HG03280 (cell line): ENCODE results near the gene CDK16.

Source experiments
- ATAC-seq: cut with Tn5 transposase; IDR thresholded peaks from one replicate; pipeline ENCODE4 v1.9.1; 2021; ENCODE audit warnings: mild to moderate bottlenecking, moderate library complexity; ENCODE audit not compliant: unreplicated experiment

Gene CDK16

DNA sequence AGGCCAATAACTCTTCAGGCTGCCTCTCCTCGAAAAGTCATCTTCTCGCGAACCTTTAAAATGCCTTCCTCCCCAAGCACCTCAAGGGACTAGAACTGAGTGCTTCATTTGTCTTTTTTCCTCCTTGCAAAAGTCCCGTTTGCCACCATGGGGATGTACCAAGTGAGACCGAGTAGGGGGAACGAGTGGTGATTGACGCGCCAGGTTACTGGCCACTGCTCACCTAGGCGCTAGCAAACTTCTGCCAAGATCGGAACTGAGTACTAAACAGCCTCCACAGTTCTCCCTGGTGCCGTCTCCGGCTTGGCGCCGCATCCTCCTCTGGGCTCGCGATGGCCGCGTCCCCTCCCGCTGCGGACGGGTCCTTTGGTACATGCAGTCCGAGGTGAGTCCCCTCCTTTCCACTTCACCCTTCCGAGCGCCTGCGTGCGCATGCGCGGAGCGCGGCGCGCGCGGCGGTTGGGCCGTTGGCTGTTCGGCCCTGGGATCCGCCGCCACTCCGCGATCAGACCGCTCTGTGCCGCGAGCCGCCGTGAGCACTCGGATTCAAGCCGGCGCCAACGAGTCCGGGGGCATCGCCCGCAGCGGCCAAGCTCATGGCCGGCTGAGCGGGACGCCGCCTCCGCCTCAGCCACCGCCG is at the start of gene CDK16:
TSS of gene CDK16 (plus strand) at position 402 of the 640 bp plus-strand sequence. CDS start 4,877 bp downstream, outside the sequence.
- peak; percentile 46 for ATAC-seq

DNA sequence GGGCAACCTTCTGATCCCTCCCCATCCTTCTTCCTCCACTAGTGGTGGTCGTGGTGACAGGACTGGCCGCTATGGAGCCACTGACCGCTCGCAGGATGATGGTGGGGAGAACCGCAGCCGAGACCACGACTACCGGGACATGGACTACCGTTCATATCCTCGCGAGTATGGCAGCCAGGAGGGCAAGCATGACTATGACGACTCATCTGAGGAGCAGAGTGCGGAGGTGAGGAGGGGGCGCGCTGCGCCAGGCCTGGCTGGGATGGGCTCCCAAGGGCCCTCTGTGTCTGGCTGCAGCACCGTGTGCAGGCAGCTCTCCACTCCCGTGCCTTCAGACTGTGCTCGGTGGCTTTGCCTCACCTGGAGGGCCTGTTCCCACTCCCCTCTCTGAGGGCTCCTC is 49.2 kb upstream of the CDK16 start:
- no peak for ATAC-seq

DNA sequence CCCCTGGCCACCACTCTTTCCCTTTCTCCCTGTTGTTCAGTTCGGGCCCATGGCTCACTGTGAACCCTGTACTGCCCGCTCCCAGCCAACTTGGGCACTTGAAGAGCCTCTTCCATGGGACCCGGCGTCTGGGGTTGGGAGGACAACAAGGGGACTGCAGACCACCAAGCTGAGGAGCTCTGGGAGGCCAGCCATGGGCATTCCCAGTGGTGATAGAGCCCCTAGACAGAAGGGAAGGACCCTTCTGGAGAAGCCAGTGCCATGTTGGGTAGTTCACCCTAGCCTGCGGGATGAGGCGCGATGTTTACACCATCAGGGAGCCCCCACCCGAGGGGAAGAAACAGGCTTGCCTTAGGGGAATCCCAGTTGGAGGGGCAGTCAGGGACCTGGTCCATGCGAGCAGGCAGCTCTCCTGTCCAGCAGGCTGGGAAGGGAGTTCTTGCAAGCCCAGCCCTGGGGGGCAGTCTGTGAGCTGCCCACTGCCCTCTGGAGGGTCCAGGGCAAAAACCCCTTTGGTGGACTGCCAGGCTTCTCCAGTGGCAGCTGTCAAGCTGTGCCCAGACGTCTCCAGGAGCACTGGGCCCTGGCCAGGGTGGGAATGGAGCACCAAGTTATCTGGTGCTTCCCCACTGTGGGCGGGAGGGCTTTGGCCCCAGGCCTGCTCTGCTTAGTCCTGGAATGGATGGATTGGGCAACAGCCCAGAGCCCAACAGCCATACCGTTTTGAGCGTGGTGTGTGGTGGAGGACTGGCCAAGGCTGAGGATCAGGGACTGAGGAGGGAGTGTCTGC is 48.6 kb upstream of the CDK16 start:
- no peak for ATAC-seq

DNA sequence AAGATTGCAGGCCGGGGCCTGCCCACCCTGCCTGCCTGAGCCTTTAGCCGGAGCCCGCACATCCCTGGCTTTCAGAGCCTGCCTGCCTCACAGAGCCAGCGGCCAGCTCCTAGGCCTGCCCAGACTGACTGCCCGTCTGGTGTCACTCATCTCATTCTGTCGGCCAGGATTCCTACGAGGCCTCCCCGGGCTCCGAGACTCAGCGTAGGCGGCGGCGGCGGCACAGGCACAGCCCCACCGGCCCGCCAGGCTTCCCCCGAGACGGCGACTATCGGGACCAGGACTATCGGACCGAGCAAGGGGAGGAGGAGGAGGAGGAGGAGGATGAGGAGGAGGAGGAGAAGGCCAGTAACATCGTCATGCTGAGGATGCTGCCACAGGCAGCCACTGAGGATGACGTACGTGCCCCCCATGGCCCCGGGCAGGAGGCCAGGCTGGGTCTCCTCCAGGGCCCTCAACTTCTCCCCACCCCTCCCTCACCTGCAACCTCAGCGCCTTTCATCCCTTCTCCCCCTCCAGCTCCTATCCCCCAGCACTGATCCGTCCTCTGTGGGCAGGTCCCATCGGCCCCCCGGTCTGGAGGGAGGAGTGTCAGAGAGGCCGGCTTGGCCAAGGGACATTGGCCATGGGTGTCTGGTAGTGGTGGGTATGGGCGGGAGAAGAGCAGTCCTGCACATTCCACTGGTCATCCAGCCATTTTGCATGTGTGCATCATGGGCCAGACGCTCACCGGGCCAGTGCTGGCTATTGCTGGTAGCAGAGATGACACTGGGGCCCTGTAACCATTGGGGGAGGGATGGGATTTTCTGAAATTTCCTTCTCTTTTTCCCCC is 47.4 kb upstream of the CDK16 start:
- ATAC-seq, result no peak

DNA sequence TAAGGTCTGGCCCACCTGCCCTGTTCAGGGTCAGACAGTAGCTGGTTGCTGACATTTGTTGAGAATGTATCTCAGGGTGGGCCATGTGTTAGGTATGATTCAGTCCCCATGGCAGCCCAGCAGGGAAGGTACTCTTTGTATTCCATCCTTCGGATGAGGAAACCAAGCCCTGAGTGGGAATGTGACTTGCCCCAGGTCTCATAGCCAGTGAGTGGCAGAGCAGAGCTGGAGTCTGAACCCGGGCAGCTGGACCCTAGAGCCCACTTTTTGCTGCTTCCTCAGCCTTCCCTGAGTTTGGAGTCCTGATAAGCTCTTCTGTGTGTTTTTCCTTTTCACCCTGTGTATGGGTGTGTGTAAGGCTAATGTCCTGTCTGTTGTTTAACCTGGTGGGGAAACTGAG is 46.5 kb upstream of the CDK16 start:
- no peak for ATAC-seq

DNA sequence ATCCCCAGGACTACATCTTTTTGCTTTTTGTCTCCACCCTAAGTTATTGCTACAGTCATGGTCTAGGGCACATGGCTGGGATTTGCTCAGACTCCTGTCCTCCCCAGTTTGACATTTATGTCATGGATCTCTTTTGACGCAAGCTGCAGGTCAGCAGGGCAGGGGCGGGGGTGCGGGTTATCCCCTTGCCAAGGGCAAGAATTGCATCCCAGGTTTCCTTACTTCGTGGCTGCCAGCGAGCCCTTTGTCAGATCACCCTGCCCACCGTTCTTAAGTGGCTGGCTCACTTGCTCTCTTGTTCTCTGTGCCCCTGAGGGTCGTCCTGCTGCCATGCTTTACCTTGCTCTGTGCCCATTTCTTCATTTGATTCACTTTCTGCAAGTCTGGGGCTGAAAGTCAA is 45.9 kb upstream of the CDK16 start:
- ATAC-seq, result no peak

DNA sequence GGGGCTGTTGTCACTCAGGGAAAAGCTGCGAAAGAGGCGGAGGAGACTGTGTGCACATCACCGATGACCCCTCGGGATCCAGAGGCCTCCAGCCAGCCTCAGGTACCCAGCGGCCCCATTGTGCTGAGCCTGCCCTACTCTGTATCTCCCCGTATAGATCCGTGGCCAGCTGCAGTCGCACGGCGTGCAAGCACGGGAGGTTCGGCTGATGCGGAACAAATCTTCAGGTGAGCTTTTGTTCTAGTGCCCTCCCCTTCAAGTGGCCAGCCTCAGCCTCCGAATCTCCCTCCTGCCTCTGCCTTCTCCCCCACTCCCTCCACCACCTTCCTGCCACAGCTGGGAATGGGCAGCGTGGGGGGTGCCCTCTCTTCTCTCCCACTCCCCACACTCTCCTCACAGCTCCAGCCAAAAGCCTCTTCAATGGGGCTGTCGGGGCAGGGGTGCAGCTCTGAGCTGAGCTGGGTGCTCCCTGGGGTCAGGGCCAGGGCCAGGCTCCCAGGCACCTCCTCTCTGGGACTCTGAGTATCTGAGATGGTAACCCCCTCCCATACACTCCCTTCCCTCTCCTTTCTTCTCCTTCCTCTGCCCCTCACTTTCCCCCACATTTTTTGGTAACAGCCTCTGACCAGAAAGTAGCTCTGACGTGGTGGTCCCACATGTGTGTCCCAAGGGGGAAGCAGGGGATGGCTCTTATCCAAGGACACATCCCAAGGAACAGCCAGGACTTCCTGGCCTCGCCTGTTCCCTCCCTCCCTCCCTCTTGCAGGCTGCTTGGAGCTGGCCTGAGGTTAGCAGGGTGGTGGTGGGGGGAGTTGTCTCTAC is 45.3 kb upstream of the CDK16 start:
- no peak for ATAC-seq

DNA sequence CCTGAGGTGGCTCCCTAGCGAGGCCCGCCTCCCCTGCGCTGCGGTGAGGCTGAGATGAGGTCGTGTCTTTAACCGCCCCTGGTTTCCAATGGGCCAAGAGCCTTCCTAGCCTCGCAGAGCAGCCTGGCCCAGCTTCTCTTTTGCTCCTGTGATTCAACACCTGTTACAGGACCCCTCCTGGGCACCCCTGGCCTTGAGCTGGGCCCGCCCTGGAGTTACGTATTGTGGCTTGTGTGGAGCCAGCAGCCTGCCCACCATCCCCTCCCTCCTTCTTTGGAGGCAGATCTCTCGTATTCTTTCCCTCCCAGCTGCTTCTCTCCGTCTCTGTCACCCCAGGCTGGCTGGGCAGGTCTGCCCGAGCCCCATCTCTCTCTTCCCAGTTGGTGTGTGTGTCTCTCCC is 44.1 kb upstream of the CDK16 start:
- ATAC-seq, result no peak

DNA sequence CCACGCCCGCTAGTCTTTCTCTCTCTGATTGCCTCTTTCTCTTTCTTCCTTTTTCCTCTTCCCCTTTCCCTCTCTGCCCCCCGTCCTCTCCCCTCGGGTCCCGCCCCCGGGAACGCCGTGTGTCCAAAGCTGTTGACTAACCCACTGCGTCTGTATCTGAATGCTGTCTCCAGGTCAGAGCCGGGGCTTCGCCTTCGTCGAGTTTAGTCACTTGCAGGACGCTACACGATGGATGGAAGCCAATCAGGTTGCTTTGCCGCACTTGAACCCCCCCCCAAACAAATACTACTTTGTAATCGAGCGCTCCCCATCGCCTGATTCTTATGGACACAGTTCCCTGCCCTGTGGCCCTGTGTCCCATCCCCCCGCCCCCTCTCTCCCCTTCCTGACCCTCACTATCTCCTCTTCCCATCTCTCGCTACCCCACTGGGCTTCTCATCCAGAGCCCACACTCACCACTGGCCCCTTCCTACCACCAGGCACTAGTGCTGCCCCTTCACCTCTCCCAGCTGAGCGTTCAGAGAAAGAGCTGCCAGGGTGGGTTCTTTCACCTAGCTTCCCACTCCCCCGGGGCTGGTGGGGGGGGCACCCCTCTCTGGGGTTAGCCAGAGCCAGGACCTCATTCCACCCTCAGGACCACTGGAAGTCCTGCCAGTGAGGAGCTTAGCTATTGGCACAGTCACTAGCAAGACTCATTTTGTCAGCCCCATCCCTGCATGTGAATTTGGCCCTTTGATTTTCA is 43.5 kb upstream of the CDK16 start:
- ATAC-seq, result no peak

DNA sequence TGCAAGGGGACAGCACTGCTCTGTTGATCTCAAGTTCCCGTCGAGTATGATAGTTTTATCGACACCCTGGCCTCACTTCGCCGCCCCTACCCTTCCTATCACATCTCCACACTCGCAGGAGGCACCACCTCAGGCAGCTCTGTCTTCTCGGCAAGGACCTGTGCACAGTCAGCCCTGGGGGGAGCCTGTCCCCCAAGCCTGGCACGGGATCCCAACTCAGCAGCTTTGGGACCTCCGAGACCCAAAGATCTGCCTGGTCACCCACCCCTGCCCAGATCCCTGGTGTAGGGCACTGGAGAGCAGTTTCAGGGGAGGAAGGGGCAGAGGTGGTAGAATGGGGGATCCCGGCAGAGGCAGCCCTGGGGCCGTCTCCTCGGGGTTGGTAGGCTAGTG is 42.9 kb upstream of the CDK16 start:
- ATAC-seq, result no peak

DNA sequence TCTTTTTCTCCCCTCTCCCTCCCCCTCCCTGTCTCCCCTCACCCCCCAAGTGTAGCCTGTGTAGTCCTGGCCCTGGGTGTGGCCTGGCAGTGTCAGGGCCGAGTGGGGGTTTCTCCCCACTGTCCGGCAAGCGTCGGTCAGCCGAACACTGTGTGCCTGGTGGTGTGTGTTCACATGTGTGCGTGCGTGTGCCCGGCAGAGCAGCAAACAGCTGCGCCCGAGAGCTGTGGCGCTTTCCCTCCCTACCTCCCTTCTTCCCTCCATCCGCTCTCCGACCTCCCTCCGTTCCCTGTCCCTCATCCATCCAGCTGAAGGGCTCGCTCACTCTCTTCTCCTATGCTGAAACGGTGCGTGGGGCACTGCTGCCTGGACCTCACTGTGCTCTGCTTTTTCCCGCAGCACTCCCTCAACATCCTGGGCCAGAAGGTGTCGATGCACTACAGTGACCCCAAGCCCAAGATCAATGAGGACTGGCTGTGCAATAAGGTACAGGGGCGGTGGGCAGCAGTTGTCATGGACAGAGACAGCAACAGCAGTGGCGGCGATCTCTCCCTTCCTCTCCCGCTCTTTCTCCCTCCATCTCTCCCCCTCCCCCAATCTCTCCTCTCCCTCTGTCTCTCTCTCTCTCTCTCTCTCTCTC is 42.3 kb upstream of the CDK16 start:
- no peak for ATAC-seq

DNA sequence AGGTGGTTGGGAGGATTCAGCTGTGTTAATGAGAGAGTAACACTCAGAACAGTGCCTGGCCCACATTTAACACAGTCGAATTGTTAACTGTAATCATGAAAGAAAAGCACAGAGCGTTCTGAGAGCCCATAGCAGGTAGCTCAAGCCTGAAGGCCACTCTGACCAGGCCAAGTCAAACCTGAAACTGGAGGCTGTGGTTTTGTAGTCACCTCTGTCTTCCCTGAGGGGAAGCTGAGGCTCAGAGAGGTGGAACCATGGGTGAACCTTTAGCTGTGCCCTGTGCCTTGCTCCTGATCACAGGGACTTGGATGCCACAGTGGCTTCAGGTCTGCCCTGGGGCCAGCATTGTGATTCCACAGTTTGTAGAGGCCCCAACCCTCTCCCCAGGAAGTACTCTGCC is 41.4 kb upstream of the CDK16 start:
- no peak for ATAC-seq

DNA sequence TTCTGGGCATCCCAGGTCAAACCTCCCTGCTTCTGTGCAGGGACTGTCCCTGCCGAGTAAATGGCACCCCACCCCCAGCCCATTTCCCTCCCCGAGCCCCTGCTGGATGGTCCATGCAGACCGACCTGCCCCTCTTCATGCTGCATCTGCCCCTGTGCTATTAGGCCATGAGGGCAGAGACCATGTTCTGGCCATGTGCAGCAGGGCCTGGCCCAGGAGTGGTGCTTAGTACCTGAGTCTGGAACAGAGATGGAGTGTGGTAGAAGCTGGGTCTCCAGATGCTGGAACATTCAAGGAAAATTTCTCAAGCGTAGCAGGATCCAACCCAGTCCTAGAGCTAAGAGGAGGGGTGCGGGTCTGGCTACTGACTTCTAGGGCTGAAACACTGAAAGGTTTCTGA is 40.1 kb upstream of the CDK16 start:
- ATAC-seq, result no peak

DNA sequence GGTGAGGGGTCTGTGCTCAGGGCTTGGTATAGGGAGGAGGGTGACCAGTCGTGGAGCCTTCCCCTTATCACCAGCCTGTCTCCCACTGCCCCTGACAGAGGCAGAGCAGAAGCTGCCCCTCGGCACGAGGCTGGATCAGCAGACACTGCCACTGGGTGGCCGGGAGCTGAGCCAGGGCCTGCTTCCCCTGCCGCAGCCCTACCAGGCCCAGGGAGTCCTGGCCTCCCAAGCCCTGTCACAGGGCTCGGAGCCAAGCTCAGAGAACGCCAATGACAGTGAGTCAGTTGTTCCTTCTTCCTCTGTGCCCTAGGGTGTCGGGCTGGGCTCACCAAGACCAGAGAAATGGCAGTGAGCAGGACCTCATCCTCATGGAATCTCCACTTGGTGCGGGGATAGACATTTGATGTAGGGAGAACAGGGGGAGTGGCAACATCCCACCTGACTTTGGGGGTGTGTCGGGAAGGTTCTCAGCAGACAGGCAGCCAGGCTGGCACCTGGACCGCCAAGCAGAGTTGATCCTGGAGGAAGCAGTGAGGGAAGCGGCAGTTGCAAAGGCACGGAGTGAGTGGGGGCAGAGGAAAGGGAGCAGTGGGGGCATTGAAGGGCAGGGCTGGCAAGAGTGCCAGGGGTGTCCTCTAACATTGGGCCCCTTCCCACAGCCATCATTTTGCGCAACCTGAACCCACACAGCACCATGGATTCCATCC is 39.1 kb upstream of the CDK16 start:
- no peak for ATAC-seq

DNA sequence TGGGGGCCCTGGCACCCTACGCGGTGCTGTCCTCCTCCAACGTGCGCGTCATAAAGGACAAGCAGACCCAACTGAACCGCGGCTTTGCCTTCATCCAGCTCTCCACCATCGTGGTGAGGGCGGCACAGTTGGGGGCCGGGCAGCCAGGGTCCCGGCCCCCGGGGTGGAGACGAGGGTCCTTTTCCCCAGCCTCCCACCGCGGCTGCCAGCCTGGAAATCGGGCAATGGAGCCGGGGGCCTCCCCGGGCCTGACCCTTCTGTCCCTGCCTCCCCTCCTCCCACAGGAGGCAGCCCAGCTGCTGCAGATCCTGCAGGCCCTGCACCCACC is 38.6 kb upstream of the CDK16 start:
- ATAC-seq, result no peak

DNA sequence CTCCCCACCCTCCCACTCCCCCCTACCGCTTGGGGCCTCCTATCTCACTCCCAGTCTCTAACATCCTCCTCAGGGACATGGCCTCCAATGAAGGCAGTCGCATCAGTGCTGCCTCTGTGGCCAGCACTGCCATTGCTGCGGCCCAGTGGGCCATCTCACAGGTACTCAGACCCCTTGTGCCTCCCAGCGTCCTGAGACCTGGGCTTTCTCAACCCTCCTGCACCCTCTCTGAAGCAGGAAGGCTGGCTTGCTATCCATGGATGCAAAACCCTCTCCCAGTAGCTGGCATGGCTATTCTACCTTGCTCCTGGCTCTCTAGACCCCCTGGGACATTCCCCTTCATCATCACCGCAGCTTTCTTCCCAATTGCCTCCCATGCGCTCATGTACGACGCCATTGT is 38.1 kb upstream of the CDK16 start:
- no peak for ATAC-seq

DNA sequence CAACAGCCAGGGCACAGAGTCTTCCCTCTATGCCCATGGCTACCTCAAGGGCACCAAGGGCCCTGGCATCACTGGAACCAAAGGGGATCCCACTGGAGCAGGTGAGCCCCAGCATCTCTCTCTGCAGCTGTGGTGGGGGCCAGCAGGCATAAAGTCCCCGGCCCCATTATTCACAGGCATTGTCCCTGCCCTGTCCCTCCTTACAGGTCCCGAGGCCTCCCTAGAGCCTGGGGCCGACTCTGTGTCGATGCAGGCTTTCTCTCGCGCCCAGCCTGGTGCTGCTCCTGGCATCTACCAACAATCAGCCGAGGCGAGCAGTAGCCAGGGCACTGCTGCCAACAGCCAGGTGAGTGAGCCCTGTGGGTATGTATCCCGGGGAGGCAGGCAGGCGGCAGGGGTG is 37.2 kb upstream of the CDK16 start:
- no peak for ATAC-seq

DNA sequence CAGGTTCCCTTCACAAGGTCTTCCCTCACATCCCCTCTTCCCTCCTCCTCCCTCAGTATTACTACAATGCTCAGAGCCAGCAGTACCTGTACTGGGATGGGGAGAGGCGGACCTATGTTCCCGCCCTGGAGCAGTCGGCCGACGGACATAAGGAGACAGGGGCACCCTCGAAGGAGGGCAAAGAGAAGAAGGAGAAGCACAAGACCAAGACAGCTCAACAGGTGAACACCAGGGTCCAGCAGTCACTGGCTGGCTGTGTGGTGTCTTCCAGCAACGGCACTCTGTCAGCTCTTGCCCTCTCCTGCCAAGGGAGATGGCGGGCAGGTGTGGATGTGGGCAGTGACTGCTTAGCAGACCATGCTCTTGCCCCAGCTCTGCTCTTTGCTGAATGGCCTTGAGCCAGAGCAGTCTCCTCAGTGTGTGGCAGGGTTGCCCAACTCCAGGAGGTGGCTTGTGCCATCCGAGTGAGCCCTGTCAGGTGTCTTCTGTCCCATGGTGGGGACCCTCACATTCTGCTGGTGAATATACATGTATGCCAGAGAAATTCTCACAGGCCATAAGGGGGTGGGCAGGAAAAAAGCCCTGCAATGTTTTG is 36.3 kb upstream of the CDK16 start:
- ATAC-seq, result no peak

DNA sequence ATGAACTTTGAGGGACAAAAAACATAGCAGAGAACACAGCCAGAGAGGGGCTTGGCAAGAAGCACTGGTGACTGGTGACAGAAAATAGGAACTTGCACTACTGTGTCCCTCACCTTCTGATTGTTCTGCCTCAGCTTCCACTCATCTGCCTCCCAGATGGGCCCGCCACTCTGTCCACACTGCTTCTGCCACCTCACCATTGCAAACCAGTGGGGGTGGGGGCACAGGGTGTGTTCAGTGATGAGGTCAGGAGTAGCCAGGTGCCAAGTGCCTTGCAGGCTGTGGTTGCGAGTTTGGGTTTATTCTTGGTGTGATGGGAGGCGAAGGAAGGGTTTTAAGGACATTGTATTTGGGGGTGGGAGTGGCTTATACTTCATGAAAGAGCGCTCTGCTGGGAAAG is 34.0 kb upstream of the CDK16 start:
- ATAC-seq, result no peak
